Cardiac septum (tissue), 1 donor: ENCODE measurements around the gene PRKRA. TPM values are rescaled to one million over a fixed set of nuclear protein-coding genes. Genes with fewer than 3 reads are reported as not detected.
"Not testable (repeated sequence)": the region's sequence is repeated elsewhere in the genome, so short reads cannot be mapped to it uniquely, and the experiment has no call there.

Experiments used
- DNase-seq: peaks from one replicate; pipeline ENCODE4 v3.0.0-alpha.2; 2020; ENCODE audit warnings: low spot score
- intact Hi-C: fragments of 100-400 bp; cut with DNase I; formaldehyde crosslinking; loops from one replicate; pipeline ENCODE4 v1.14.0; 2022
- total RNA-seq: library from RNA; stranded (reverse); fragmentation: NEBNext Ultra II Directional; extraction: Animal tissue kit (Norgen Biotek cat#: 25700); gene quantifications from one replicate; pipeline ENCODE4 v1.2.1, GENCODE V29; 2021
- donor health status: DM: no; HTN: no; CAD: no.

The PRKRA gene
- total RNA-seq, 1 donor from 2014 or later: 46.7 TPM

DNA sequence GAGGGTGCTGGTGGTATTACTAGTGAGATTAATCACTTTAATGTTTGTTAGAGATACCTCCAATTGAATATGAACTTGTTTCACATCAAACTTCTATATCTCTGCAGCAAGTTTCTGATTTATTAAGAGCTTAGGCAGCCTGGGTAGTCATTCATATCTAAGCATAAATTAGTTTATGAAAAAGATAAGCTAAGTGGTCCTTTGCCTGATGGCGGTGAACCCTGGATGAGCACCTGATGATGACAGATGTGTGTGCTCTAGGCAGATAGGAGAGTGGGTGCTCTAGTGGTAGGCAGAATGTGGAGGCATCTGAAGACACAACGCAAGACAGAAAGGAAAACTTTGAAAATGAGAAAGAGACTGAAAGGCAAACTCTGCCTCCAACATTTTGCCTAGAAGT lies 22.4 kb upstream of the PRKRA start:
- intact Hi-C loops: no loop called here
- no peak for DNase-seq

DNA sequence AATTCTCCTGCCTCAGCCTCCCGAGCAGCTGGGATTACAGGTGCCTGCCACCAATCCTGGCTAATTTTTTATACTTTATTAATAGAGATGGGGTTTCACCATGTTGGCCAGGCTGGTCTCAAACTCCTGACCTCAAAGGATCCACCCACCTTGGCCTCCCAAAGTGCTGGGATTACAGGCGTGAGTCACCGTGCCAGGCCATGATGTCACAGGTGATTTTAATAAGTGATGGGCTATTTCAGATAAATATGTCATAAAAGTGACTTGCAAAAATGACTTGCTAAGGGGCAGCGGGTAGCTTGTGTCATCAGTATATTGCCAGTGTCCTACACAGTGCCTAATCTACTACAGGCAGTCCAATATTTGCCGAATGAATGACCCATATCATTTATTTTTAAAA lies 20.3 kb upstream of the PRKRA start:
- DNase-seq, intact Hi-C loops: not testable (repeated sequence)

DNA sequence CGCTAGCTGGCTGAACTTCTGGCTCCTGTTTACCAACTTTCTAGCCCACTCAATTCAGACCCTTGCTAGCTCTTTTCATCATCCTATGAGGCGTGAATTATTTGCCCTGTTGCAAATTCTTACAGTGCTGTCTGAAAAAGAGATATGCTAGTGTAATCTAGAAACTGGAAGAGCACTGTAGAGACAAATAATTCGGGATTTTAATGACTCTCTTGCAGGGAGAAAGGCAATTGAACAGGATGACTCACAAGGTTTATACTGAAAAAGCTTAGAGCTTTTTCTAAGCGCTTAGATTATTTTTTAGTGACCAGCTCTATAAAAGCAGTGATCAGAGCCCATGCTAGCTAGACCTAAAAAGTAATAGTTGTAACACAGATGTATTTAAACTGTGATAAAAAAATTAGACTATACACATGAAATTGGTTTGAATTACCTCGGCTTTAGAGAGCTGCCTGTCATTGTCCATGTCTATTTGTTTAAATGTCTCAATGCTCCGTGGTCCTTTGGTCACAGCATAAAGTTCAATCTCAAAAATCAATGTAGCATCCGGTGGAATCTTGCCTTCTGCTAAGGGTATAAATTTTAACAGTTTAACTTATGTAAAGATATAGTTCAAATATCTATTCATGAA lies 18.4 kb upstream of the PRKRA start:
- intact Hi-C loops: no loop called here
- DNase-seq: no peak

DNA sequence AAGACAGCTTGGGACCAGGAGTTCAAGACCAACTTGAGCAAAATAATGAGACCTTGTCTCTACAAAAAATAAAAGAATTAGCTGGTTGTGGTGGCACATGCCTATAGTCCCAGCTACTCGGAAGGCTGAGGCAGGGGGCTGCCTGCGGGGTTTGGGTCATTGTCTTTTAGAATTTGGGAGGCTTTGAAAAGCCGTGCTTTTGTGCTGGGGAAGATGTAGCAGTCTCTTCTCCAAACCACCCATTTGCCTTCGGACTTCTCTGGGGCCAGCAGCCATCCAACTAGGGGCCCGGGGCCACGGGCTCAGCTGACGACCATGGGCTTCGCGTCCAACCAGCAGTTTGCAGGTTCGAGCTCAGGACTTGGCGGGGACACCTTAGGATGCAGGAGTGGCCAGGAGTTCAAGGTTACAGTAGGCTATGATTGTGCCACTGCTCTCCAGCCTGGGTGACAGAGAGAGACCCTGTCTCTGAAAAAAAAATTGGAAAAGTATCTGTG lies 6.5 kb upstream of the PRKRA start:
- no peak for DNase-seq
- intact Hi-C loops: no loop called here

DNA sequence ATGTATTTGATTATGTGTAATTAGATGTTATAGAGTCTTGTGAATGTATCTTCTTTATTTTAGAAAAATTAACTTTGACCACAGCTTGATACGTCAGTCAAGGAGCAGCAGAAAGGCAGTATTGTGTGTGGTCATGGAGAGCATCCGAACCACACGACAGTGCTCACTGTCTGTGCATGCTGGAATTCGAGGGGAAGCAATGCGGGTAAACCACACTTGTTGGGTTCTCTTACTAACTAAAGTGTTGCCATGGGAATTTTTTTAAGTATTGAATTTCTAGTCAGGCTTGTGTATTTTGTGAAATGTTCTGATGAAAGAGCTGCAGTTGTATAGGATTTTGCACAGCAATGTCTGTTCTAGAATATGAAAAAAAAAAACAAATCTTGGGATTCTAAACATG lies 5.0 kb upstream of the PRKRA start:
- intact Hi-C loops: no loop called here
- no peak for DNase-seq

DNA sequence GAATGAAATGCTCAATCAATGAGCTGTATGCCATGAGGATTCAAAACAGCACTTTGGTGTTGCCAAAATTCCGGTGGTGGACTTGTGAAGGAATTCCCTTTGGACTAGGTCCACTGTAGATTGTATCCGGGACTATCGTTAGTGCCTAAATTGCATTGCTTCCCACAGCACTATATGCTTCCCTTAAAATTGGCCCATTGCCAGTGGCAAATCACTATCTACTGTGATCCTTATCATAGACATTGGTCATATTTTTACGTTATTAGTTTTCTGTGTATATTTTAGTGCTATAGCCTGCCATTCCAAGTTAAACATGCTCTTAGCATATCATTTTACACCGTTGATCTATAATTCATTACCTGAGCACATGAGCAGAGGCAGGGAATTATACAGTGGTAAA lies 1.9 kb upstream of the PRKRA start:
- intact Hi-C loops: no loop called here
- no peak for DNase-seq

DNA sequence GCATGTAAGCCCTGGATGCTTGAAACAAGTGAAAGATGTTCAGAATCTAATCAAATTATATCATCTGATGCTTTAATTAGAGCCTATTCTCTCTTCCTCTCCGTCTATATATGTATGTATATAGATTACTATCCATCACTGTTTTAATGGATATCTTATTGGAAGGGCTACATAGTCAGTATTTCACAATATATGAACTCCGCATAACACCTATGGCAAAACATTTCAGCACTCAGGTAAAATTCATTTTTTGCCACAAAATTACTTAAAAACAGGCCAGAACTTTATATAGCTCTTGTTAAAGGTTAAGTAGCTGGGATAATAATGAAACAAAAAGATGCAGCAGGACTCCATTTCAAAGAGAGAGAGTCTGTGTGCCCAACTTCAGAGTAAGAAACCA lies 1.4 kb upstream of the PRKRA start:
- intact Hi-C loops: no loop called here

DNA sequence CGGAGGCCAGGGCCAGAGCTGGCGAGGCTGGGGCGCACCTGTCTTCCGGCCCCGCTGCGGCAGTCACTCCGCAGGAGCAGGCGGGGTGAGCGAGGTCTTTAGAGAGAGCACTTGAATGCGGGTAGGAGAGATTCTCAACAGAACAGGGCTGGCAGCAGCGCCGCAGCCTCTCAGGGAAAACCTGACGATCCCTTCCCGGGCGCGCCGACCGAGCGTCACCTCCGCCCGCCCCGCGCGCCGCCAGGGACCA lies 526 bp downstream of the PRKRA start:
- intact Hi-C loops: no loop called here
- DNase-seq: no peak

More for the DNA sequence above, 1.4 kb upstream of the PRKRA start:
- no peak for DNase-seq

DNA sequence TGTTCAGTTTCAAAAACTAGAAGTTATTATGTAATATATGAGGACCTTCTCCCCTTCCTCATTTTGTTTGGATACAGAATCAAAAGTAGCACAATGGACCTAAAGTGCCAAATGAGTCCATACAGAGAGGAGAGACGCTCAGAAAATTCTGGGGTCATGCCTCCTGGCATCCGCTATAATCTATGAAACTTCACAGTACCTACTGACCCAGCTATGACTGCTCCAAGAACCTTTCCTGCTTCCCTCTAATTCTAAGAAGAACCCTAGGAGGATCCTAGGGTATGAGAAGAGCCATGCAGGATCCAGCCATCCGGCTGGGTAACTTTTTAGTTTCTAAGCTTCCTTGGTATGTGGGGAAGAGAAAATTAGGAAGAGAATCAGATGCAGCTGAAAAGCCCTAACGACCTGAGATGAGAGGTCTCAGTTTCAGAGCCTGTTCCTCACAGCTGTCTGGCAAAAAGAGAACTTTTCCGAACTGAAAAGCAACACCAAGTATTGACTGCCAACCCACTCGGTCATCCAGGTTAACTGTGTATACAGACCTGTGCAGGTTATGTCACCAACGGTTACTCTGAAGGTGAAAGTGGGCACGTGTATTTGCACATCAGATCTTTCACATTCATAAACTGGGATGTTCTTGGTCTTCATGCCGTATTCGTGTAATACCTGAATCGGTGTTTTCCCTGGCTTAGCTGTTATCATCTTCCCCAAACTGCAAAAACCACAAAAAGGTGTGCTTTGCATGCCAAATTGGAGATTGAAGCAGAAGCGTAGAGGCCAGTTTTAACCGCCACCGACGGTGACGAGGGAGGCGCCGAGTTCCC lies 1.1 kb downstream of the PRKRA start:
- no peak for DNase-seq
- intact Hi-C loops: no loop called here

DNA sequence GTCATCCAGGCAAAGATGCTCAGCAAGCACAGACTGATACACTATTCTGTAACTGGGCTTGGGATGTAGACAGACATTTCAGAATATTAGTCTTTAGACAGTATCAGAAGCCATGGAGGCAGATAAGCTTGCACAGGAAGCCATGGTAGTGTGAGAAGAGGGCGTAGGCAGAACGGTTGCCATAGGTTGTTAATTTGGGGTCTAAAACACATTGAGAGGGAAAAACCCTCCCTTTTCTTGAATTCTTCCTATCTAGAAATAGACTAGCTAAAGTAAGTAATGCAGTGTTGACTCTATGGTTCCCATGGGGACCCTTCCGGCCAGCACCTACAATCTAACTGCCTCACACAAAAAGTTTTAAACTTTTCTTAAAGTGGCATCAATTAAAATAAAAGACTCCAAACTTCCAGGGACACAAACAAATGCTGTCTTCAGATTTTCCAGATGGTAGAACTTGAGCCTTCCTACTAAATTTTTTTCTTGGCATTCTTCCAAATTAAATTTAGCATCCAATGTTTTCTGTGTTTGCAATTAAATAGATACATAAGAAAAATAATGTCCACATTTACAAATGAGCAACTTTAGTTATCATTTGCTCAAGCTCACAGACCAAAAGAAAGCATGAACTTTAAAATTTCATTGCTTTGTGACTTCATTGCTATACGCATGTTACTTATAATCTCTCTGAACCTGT lies 1.9 kb downstream of the PRKRA start:
- intact Hi-C loops: no loop called here

DNA sequence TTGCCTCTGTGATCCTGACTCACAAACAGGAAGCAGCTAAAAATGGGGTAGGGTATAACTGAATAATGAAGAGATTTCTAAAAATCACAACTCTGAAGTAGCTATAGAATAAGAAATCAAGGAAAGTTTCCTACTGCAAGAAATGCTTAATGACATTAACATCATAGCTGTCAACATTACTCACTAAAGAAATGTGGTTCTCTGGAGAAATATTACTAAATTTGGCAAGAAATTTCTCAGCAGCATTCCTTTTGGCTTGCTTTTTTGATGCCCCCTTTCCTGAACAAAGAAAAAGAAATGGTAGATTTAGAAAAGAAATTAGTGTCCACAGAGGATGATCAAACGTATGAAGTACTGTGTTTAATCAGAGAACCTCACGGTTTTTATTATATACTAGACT lies 9.5 kb downstream of the PRKRA start:
- no peak for DNase-seq
- intact Hi-C loops: no loop called here

More for the DNA sequence above, 1.9 kb downstream of the PRKRA start:
- no peak for DNase-seq

DNA sequence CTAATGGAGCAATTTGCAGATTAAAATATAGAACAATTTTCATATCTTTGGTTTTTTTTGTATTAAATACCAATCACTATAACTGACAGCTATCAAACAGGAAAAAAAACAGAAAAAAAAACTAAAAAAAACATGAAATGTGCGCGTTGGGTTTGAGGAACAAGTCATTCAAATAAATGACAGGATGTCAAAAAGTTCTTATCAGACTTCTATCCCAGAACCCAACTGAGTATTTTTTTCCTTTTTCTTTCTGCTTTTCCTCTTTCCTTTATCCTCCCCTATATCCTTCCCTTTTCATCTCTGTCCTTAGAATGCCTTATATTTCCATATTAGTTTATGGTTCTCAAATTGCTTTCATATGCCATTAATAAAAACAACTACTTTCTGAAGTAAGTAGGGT lies 14.3 kb downstream of the PRKRA start:
- intact Hi-C loops: no loop called here
- no peak for DNase-seq

DNA sequence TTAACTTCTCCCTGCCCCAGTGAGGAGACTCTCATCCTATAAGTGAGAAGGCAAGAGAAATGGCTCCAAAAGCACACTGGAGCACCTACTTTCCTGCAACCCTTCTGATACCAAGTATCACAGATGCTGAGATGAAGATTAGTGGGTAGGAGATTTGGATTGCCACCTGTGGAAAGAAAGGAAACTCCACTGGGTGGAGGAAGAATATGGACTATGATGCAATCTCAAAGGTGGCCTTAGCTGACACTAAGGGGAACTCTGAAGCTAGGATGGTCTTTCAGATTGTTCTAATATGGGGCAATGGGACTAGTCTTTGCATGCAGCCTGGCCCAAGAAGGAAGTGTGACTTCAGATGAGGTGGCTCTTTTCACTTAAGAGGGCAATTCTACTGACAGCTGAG lies 21.6 kb downstream of the PRKRA start:
- intact Hi-C loops: no loop called here
- no peak for DNase-seq

DNA sequence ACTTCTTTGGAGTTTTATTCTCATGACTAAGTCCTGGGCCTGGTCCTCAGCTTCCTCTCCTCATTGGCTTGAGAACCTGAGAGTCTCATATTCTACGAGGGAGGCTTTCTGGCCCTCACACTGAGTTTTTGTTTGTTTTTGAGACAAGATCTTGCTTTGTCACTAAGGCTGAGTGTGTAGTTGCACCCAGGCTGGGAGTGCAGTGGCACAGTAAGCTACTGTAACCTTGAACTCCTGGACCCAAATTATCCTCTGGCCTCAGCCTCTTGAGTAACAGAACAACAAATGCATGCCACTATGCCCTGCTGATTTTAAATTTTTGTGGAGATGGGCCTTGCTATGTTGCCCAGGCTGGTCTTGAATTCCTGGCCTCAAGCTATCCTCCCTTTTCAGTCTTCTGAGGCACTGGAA lies 22.6 kb downstream of the PRKRA start:
- intact Hi-C loops: no loop called here
- DNase-seq: no peak

DNA sequence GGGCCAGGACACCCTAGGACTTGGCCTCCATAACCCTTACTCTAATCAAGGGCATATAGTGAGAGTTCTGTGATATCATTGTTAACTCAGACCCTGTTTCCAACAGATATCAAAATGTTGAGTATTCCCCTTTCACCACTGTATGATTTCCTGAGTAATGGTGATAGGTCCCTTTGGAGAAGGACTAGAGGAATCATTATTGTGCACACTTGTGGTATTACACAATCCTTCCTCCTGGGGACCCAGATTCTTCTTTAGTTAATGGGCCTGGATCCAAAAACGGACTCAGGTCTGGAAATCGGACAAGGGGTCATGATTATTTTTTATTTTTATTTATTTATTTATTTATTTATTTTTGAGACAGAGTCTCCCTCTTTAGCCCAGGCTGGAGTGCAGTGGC lies 23.5 kb downstream of the PRKRA start:
- DNase-seq: no peak
- intact Hi-C loops: no loop called here

DNA sequence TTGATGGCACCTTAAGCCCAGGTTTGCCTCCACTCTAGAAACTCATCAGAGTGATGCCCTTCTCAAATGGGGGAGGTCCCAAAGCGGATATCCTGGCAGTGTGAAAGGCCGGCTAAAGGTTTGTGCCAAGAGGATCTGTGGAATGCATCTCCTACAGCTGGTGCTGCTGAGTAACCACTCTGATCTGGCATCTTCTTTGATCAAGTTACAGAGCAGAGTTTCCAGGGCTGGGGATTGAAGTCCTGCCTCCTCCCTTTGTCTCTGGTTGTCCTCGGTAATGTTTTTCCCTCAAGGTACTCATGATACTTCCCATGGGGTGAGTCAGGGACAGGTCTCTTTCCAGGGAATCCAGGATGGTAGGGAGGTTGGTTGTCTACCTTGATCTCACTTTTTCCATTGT lies 24.6 kb downstream of the PRKRA start:
- DNase-seq: no peak
- intact Hi-C loops: no loop called here

DNA sequence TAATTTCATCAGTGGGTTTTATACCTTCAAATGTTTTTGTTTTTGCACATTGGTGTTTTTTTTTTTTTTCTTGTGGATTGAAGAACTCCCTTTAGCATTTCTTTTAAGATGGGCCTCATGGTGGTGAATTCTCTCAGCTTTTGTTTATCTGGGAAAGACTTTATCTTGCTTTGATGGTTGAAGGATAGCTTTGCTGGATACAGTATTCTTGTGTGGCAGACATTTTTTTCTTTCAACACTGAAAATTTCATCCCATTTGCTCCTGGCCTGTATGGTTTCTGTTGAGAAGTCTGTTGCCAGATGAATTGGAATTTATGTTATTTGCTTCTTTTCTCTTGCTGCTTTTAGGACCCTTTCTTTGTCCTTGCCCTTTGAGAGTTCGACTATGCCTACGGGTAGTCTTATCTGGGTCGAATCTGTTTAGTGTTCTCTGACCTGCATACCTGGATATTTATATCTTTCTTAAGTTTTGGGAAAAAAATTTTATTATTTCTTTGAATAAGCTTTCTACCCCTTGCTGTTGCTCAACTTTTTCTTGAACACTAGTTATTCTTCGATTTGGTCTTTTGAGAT lies 25.6 kb downstream of the PRKRA start:
- no peak for DNase-seq
- intact Hi-C loops: no loop called here

DNA sequence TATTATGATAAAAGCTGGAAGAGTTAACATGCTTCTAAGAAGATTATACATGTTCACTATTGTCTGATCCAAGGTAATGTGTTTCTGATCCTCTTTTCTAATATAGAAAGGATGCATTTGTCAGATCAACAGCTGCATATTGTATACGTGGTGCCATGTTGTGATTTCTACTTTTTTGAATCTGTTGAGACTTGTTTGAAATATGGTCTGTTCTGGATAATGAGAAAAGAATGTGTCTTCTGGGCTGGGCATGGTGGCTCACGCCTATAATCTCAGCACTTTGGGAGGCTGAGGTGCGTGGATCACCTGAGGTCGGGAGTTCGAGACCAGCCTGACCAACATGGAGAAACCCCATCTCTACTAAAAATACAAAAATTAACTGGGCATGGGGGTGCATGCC lies 27.2 kb downstream of the PRKRA start:
- intact Hi-C loops, DNase-seq: not testable (repeated sequence)

DNA sequence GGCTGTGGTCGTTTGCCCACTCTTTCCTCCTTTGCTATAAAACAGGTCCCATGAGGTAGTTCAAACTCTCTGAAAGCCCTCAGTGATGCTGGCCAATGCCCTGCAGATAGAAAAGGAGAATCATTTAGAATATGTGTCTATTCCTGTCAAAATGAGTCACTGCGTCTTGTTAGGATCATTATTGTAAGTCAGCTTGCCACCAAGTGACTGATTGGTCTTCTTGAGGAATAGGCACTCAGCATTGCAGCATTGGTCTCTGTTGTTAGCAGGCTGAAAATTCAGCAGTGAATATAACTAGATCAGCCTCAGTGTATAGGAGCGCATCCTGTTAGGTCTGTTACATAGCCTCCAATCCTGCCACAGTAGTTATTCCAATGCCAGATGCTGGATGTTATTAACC lies 28.9 kb downstream of the PRKRA start:
- no peak for DNase-seq
- intact Hi-C loops: no loop called here

DNA sequence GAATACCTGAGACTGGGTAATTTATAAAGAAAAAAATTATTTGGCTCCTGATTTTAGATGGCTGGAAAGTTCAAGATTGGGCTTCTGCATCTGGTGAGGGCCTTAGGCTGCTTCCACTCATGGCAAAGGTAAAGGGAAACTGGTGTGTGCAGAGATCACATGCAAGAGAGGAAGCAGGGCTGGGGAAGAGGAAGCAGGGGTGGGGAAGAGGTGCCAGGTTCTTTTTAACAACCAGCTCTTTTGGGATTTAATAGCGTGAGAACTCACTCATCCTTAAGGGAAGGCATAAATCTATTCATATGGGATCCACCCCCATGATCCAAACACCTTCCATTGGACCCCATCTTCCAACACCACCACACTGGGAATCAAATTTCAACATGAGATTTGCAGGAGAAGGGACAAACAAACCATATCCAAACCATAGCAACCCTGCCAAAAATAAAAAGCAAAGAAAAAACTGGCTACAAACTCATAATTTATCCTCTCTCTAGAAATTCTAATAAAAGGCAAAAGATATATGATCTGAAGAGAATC lies 30.4 kb downstream of the PRKRA start:
- no peak for DNase-seq
- intact Hi-C loops: no loop called here
